ENCODE data around the gene RPS3. TPM values are rescaled to one million over a fixed set of nuclear protein-coding genes. Genes with fewer than 3 reads are reported as not detected.

RPS3 gene
- total RNA-seq, 1 donor, result 1,703 TPM

- H3K4me3 ChIP-seq (ENCODE audit: low read depth, low read length), result no peak overlapping the region
- no peak for DNase-seq (ENCODE audit: low read depth)
- no peak for TF ChIP-seq CTCF (IDR thresholded peaks at IDR 0.05; ENCODE audit: insufficient read depth, low read depth, low read length)
These were observed 36.2 kb downstream of the RPS3 start for GRCh38 chr11:75435571-75435925.

- no peak for TF ChIP-seq CTCF (IDR thresholded peaks at IDR 0.05; ENCODE audit: insufficient read depth, low read depth, low read length)
- DNase-seq (ENCODE audit: low read depth), result no peak
- no peak overlapping the region for H3K4me3 ChIP-seq (ENCODE audit: low read depth, low read length)
These were observed 37.5 kb downstream of the RPS3 start for GRCh38 chr11:75436806-75437205.

- no peak for DNase-seq (ENCODE audit: low read depth)
These were observed 38.8 kb downstream of the RPS3 start for GRCh38 chr11:75437966-75438659.

GRCh38 chr11:75439026-75439425 is 39.7 kb downstream of the RPS3 start:
- no peak for DNase-seq (ENCODE audit: low read depth)
- H3K4me3 ChIP-seq (ENCODE audit: low read depth, low read length), result no peak overlapping the region
- TF ChIP-seq CTCF (IDR thresholded peaks at IDR 0.05; ENCODE audit: insufficient read depth, low read depth, low read length), result no peak

More at GRCh38 chr11:75437966-75438659, 38.8 kb downstream of the RPS3 start:
- no peak for TF ChIP-seq CTCF (IDR thresholded peaks at IDR 0.05; ENCODE audit: insufficient read depth, low read depth, low read length)
- no peak overlapping the region for H3K4me3 ChIP-seq (ENCODE audit: low read depth, low read length)

GRCh38 chr11:75439495-75440120 is 40.3 kb downstream of the RPS3 start:
- no peak for TF ChIP-seq CTCF (IDR thresholded peaks at IDR 0.05; ENCODE audit: insufficient read depth, low read depth, low read length)
- no peak overlapping the region for H3K4me3 ChIP-seq (ENCODE audit: low read depth, low read length)
- no peak for DNase-seq (ENCODE audit: low read depth)

- H3K4me3 ChIP-seq (ENCODE audit: low read depth, low read length), result no peak overlapping the region
- no peak for DNase-seq (ENCODE audit: low read depth)
- no peak for TF ChIP-seq CTCF (IDR thresholded peaks at IDR 0.05; ENCODE audit: insufficient read depth, low read depth, low read length)
These were observed 41.9 kb downstream of the RPS3 start for GRCh38 chr11:75440960-75441803.

Measured in fibroblast of villous mesenchyme (primary cell).